HG03095 (cell line): ENCODE measurements around the gene ZSCAN2.

Source experiments
- ATAC-seq: cut with Tn5 transposase; IDR thresholded peaks from one replicate; pipeline ENCODE4 v1.9.1; 2021; ENCODE audit warnings: moderate library complexity; ENCODE audit not compliant: unreplicated experiment

Gene ZSCAN2

GRCh38 chr15:84668221-84668982 is 67.6 kb downstream of the ZSCAN2 start:
- ATAC-seq: no peak

GRCh38 chr15:84669726-84670125 is 68.9 kb downstream of the ZSCAN2 start:
- ATAC-seq: no peak

- ATAC-seq: no peak
Observed at GRCh38 chr15:84671211-84671610, 70.4 kb downstream of the ZSCAN2 start.
